GM19397 (cell line): ENCODE measurements around the gene DPH6.
A peak's percentile ranks its signal among the peaks of the same experiment; 100 is the strongest.

Source experiments
- ATAC-seq: cut with Tn5 transposase; IDR thresholded peaks from one replicate; pipeline ENCODE4 v1.9.1; 2021; ENCODE audit warnings: mild to moderate bottlenecking, moderate library complexity; ENCODE audit not compliant: unreplicated experiment

The DPH6 gene

DNA sequence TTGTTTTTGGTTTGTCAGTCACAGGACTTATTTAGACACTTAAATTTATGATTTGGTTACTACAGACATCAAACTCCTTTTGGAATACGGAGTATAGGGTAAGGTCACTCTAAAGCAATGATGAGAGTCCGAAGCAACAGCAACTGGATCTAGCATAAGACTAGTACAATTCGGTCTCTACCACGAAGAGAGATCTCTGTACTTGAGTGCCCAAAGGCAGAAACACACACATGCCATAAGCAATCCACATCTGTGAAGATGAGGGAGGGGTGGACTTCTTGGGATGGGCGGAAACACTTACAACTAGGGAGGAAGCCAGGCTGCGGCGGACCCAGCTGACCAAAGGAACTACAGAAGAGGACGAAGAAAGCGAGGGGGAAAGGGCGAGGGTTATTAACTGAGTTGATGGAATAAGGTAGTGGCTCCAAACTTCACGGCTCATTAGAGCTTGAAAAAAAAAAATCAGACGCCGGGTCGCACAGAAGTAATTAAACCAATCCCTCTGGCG lies 595 bp downstream of the DPH6 start:
- ATAC-seq, result peak; percentile 16

DNA sequence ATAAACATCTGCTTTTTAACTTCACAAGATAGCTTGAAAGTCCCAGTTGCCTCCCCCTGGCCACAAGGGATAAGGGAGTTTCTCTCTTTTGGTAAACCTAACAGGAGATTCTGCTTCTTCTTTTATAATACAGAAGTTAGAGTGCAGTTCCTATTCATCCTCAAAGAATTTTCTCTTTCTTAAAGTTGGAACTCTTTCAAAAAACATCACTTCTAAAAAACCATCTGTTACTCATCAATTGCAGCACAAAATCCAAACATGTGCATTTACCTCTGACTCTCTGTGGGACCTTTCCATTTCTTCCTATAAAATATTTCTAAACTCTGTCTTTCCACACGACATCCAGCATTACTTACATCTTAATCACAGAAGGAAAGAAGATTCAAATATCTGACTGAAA lies 5.1 kb downstream of the DPH6 start:
- ATAC-seq, result no peak

DNA sequence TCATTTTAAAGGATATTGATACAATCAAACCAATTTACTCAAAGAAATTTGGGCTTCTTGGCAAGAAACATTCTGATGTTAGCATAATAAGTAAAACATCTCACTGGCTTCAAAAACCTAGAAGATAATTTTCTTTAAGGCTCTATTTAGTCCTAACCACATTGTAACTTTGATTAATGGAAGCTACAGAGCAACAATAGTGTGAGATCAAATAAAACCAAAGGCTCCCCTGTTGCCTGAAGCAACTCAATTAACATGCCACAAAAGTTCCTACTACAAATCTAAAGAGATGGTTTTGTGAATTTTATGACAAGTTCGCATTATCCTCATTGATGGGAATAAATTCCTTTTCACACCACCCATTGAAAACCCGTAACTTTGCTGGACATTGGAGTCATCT lies 5.9 kb downstream of the DPH6 start:
- ATAC-seq, result no peak

DNA sequence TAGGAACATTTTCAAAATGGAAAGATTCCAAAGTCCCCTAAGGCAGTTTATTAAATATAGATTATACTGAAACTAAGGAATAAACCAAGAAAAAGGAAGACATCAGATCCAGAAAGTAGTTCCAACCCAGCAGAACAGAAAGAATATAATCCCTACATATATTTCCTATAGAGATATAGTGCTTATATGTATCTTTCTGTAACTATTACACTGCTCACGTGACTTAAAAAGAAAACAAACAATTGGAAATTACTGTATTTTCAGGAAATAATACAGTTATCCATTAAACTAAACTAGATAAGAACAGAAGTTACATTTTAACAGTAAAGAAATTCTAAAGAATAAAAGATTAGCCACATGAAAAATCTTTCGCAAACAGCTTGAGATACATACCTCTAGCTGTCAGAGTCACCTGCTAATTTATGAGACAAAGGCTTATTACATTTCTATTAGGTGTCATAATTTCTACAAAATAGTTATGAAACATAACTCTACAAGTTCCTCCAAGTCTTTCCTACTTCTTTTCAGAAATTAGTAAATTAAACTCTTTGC lies 10.5 kb downstream of the DPH6 start:
- ATAC-seq, result no peak

DNA sequence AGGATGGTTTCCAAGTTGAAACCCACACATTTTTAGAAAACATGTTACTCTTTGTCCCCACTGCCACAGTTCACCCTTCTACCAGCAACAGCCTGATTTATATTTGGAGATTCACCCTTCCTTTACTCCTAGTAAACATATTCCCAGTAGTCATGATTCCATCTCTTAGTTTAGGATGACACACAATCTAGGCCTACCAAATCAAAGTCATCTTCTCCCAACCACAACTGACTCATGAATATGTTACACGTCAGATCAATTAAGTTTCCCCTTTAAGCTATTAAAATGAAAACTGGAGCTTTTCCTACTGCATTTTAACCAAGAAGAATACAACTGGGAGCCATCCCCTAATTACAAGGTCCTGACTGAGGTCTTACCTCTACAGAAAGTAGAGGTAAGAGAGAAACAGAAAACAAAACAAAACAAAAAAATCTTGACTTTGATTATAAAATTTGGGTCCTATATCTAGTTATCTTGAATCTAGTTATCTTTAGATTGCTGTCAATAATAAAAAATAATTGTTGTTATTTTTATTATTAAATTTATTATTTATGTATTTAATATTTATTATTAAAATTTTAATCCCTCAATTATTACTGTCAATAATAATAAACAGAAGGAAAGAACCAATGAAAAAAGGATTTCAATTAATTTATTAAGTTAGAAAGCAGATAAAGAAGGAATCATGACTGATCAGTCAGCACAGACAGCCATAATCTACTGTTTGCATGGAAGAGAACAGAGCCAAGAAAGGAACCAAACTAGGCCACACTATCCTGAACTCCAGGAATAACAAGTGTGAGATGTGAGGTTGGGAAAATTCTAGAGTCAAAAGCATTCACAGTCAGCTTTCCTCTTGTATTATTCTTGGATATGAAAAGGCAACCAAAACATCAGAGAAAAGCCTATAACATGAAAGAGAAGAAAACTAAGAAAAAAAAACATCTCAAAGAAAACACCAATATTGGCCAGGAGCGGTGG lies 12.5 kb downstream of the DPH6 start:
- no peak for ATAC-seq

DNA sequence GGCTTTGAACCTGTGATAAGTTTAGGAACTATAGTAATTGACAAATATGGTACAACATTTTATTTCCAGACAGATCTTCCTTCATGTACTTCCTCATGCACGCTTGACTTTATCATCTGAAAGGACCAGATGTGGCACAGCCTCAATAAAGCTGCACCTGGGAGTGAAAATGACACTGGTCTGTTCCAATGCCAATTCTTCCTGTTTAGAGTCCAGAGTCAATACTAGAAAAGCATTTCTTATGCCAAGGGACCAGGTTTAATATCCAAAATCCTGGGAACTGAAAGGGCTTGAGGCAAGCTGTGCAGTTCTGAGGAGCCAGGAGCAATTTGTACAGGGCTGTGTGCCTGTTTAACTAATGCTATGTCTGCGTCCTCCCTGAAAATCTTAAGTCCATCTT lies 15.3 kb downstream of the DPH6 start:
- no peak for ATAC-seq

DNA sequence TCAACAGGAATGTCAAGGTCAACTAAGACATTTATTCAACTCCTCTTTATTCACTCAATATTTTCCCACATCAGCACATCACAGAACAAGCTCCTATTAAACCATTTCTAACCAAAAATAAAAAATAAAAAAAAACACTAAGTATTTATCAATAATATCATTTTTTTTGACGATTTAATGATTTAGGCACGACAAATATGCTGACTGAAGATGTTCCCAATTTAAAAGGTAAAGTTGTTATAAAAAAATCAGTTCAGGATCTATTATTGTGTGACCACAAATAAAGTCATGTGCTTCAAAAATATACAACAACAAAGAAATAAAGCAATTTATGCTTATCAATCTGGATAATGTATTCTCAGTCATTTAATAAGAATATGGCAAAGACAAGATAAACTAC lies 16.2 kb downstream of the DPH6 start:
- no peak for ATAC-seq

DNA sequence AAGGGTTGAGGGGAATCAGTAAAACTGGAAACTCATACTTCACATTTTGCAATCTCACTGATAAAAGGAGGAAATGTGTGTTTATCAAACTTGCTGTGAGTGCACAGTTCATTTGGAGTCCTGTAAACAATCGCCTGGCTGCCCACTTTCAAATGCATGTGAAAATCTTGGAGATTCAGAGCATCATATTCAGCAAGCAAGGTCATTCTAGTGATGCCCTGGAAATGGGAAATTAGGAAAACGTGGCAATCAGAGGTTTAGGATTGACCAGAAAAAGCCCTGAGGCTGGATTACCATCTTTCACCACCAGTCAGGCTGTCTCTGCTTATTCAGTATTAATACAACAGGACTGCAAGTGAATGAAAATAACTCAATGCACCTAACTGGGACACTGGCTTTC lies 23.9 kb downstream of the DPH6 start:
- ATAC-seq, result no peak

DNA sequence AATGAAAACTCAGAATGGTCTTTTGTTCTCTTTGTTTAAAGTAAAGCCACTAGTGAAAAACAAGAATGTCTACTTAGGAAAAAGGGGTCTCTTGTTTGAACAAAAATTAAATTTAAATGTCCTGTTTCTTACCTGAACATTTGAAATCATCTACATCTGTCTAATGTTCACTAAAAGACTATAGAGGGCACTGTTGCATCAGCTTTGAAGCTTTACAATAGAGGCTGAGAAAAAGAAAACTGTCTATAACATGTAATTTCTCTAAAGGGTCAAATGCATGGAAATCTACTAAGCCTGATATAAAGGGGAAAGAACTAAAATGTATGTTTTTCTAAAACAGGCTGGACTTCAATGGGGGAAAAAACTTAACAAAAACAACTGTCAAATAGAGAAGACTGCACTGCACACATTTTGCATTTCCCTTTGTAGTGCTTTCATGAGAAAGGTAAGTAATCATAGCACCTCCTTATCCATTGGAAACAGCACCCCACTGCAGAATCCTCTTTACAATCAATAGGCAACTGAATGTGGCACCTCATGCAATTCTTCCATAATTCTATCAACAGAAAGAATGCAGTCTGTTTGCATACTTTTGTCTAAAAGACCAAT lies 26.3 kb downstream of the DPH6 start:
- ATAC-seq, result no peak

DNA sequence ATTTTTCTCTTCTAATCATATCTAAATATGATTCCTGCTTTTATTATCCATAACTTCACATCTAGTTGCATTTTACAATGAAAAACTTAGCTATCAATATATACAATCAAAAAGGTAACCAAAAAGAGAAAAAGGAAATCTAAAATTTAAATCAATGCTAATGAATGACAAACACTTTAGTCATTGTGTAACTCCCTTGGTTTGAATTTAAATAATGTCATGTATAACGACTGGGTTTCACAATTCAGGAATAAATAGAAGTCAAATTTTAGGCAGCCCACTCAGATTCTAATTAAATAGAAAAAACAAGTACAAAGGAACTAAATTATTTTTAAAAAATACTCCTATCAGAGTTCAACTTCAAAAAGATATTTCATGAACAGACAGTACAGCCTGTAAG lies 26.9 kb downstream of the DPH6 start:
- ATAC-seq, result no peak

DNA sequence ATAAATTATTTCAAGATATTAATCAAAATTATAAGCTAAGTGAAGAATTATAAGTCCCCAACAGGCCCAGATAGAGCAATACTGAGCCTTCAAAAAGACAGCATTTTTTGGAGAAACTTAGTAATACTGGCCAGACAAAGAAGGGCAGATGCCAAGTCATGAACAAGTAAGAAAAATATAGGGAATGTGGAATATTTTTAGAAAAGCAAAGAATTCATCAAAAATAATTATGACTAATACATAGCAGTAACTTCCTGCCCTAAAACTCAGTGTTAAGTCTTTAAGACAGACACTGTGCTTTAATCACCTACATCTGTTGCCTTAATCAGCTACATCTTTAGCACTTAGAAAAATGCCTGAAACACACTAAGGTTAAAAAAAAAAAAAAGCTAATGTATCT lies 31.2 kb downstream of the DPH6 start:
- ATAC-seq, result no peak

DNA sequence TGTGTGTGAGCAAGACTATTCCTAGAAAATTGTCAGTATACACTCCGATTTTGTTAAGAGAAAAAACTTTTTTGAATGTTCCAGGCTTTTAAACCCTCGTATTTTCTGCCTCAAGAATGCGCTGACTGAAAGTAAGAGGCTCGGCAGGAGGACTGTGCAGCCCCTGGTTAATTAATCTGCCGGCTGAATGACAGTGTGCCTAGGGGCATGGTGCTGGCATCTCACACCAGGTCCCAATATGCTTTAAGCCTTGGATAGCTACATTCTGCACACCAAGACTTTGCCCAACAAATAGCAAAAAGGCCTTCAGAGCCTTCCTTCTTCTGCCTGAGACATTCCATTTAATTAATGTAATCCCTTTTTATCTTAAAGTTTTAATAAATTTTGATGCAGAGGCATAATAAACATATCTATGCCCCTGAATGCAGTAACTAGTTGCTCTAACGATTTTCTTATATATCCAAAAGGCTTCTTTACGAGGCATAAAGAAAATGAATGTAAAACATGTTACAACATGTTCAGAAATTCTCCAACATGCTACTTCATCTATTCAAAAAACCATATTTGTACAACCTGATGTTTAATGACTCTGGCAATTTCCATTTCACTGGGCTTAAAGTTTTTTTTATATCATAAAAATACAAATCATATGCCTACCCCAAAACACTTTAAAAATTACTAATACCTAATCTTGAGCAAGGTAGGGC lies 37.9 kb downstream of the DPH6 start:
- no peak for ATAC-seq

DNA sequence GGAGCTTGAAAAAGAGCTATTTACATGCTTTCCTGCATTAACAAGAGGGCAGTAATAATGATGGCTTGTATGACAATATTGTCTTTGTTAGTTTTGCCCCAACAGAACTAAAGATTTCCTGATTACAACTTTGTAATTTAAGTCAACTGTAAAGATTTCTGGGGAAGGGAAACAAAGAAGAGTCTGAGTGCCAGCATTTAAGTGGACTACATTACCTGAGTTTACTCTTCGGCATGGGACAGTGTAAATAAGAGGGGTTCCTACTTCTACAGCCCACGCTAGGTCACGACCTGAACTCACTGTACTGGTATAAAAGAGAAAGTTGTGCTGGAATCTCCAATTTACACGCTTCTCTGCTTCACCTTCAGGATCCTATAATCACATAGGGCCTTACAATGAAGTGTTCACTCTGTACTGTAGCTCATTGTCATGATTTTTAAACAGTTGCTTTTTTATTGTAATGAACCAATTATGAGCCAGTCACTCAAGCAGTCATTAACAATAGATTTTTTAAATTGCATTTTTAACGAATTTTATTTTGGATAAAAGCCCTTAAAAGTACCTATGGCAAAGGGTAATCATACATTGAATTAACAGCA lies 39.6 kb downstream of the DPH6 start:
- ATAC-seq, result no peak

DNA sequence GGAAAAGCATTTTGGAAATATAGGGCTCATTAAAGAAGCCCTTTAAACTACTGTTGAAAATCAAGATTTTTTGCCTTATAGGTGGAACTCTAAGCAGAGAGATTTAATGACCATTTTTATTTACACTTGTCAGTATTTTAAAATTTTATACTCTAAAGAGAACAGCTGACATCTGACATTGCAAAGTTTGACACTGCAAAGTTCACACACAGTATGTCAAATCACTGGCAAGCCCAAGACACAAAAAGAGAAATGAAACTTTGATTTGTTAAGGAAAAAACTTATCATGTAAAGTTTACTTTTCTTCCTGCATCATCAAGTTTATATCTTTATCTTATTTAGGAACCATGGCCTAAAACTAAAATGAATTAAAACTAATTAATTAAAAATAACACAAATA lies 40.2 kb downstream of the DPH6 start:
- ATAC-seq, result no peak

DNA sequence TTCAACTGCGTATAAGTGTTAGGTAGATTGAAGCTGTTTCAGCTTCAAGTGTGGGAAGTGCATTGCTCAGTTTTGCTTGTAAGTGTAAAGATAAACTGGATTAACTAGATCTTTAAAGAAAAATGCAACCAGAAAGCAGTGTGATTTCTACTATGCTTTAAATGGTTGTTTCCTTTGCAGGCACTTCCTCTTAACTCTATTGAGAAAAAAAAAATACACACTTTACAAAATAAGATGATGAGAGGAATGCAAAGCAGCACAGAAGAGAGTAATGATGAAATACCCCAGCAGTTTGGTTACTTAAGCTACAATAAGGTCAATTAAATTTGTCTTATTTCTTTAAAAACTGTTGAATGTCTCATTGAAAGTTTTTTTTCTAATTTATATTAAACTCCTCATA lies 40.8 kb downstream of the DPH6 start:
- no peak for ATAC-seq

DNA sequence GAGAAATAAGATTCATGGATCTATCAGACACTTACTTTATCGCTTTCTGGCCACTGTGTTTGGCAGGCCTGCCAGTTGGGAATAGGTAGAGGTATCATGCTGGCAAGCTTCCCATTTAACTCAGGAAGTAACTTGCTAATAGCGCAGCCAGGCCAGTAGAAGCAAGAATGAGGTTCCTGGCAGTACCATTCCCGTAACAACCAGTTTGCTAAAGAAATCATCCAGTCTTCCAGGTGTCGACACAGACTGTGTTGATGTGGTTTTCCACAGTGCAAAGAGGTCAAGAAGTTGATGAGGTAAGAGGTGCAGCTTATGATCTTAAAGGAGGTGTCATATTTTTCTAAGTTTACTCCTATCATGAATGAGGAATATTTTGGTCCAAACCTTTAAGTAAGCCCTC lies 46.2 kb downstream of the DPH6 start:
- ATAC-seq, result no peak

DNA sequence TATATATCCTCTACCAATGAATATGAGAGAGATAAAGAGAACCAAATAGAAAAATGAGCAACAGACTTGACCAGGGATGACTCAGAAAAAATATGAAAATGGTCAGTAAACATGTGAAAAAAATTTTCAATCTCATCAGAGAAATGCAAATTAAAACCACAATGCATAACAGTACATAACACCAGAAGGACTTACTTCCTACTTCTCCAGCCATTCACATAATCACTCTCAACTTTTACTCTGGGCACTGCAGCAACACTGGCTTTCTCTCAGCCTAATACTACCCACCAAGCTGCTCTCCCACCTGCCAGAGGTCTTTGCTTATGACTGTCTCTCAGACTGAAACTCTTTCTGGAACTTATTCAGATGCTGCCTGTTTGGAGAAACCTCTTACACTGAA lies 49.4 kb downstream of the DPH6 start:
- ATAC-seq, result peak; percentile 100

DNA sequence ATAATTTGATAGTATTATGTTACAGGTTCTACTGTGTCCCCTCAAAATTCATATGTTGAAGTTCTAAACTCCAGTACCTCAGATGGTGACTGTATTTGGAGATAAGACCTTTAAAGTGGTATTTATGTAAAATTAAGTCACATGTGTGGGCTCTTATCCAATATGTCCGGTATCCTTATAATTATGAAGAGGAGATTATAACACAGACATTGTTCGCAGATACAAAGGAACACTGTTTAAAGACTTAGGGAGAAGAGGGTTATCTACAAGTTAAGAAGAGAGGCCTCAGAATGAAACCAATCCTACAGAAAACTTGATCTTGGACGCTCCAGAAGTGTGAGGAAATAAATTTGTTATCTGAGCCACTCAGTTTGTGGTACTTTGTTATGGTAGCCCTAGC lies 50.9 kb downstream of the DPH6 start:
- ATAC-seq, result no peak

DNA sequence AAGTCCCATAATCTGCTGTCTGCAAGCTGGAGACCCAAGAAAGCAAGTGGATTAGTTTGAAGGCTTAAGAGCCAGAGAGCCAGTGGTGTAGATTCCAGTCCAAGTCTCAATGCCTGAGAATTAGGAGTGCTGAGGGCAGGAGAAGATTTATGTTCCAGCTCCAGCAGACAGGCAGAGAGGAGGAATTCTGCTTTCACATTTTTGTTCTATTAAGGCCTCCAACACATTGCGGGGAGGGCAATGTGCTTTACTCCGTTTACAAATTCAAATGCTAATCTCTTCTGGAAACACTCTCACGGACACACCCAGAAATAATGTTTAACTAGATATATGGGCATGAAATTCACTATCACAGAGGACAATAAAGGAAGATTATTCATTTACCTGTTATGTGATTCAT lies 54.0 kb downstream of the DPH6 start:
- ATAC-seq, result no peak

DNA sequence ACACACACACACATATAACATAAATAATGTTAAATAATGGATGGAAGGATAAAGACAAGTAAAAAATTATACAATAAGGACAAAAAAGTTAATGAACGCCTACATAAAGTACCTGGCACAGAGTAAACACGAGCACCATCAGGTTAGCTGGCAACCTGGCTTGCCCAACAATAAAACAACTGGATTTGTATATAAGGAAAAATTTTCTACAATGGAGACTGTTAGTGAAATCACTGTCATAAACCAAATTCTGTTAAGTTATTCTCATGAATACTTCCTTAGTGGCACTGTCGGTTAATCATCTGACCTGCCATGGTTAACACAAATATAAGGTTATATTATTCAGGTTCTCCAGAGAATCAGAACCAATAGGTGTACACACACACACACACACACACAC lies 54.8 kb downstream of the DPH6 start:
- ATAC-seq, result no peak

DNA sequence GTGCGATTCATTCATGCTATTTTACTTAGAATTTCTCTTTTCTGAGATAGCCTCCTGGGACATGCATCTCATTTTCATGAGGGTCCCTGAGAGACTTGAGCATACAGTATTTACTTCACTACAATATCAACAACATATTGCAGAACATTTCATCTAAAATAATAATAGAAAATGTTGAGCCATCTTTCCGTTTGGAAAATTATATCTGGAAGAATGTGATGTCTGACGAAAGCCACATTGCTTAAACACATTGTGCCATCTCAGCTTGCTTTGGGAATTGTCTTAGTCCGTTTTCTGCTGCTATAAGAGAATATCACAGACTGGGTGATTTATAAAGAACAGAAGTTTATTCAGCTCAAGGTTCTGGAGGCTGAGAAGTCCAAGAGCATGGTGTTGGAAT lies 55.5 kb downstream of the DPH6 start:
- no peak for ATAC-seq
